ENCODE data around the gene HDAC4. TPM values are rescaled to one million over a fixed set of nuclear protein-coding genes. Genes with fewer than 3 reads are reported as not detected.

HDAC4 gene
- polyA plus RNA-seq, 1 experiment = 4.4 TPM

DNA sequence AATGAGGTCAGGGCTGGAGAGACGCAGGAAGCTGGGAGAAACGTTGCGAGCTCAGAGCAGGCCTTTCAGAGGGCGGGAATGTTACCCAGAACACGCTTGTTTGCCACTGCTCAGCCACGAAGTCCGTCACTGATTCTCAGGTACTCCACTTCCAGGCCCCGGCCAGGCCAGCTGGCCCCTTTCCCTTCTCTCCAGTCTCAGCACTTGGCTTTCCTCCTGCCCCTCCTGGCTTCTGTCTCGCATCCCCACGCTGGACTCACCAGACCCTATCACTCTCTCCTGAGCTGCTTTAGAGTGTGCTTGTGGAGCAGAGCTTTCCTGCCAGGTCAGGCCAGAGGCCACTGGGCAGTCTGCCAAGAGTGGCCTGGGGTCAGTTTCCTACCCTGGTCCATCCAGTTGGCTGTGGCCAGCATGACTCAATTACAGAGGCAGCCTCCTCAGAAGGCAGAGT is 401.5 kb downstream of the HDAC4 start:
- TF ChIP-seq, protein P1, sequence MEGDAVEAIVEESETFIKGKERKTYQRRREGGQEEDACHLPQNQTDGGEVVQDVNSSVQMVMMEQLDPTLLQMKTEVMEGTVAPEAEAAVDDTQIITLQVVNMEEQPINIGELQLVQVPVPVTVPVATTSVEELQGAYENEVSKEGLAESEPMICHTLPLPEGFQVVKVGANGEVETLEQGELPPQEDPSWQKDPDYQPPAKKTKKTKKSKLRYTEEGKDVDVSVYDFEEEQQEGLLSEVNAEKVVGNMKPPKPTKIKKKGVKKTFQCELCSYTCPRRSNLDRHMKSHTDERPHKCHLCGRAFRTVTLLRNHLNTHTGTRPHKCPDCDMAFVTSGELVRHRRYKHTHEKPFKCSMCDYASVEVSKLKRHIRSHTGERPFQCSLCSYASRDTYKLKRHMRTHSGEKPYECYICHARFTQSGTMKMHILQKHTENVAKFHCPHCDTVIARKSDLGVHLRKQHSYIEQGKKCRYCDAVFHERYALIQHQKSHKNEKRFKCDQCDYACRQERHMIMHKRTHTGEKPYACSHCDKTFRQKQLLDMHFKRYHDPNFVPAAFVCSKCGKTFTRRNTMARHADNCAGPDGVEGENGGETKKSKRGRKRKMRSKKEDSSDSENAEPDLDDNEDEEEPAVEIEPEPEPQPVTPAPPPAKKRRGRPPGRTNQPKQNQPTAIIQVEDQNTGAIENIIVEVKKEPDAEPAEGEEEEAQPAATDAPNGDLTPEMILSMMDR (IDR thresholded peaks at IDR 0.05; ENCODE audit: insufficient read depth, low read depth, low read length) = no peak

DNA sequence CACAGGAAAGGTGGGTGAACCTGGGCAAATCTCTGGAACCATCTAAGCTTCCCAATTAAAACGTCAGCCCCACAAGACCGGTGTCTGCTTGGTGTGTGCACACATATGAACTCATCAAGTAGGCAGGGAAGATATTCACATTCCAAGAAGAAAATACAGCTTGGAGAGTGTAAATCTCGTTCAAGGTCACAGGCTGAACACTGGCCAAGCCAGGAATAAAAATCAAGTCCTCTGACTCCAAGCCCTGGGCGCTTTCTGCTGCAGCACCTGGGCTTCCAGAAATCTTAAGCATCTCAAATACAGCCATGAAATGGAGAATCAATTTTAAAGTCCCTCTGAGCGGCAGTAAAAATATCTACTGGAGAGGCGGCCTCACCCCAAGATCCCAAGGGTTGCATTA is 402.0 kb downstream of the HDAC4 start:
- TF ChIP-seq, protein P1 (IDR thresholded peaks at IDR 0.05; ENCODE audit: insufficient read depth, low read depth, low read length) = no peak
- no peak overlapping the region for H3K4me3 ChIP-seq (ENCODE audit: low read depth, low read length)
- peaks cover 2% of the 10 kb centered on the region; the same call in 1 of the 2 replicates for H3K27me3 ChIP-seq (ENCODE audit: control insufficient read depth, insufficient read depth, low read length)
- H3K36me3 ChIP-seq (ENCODE audit: control insufficient read depth, insufficient read depth, low read length) = no peaks in the 10 kb centered on the region
- DNase-seq (ENCODE audit: low read depth) = no peak
- ChIA-PET CTCF (interaction anchor here (0.9 to 1.0 kb wide), 2 partner anchors 12 to 25 kb away, joined by 3 to 4 read pairs; no protein-coding TSS in a partner anchor), POLR2A (no interaction called here)

More for the DNA sequence above, 401.5 kb downstream of the HDAC4 start:
- Histone ChIP-seq H3K36me3 (ENCODE audit: control insufficient read depth, insufficient read depth, low read length) (no peaks in the 10 kb centered on the region), H3K27me3 (ENCODE audit: control insufficient read depth, insufficient read depth, low read length) (peaks cover 2% of the 10 kb centered on the region; the same call in 1 of the 2 replicates), H3K4me3 (ENCODE audit: low read depth, low read length) (no peak overlapping the region)
- POLR2A ChIA-PET = no interaction called here
- no peak for DNase-seq (ENCODE audit: low read depth)
- CTCF ChIA-PET = interaction anchor here (0.9 to 1.0 kb wide), 2 partner anchors 12 to 25 kb away, joined by 3 to 4 read pairs; no protein-coding TSS in a partner anchor

Small RNA genes lying within 50 kb of the gene (small RNA-seq; reads per million reads assigned to genes)
- gene MIR2467 (ENCODE audit: insufficient read length, low read depth, low replicate concordance) (not detected), gene MIR4269 (ENCODE audit: insufficient read length, low read depth, low replicate concordance) (not detected), gene MIR4440 (ENCODE audit: insufficient read length, low read depth, low replicate concordance) (not detected), gene MIR4441 (ENCODE audit: insufficient read length, low read depth, low replicate concordance) (not detected)
